Limb (tissue), 2 donors: ENCODE results near the gene SLC6A8.

Source experiments
- DNase-seq, 2 donors: peaks; one replicate each; pipeline ENCODE4 v3.0.0-alpha.2; 2016; ENCODE audit errors: extremely low spot score in 2 of 2

Gene SLC6A8

GRCh38 chrX:153687121-153688039, at the start of gene SLC6A8:
SLC6A8 (plus strand) TSS chrX:153687926; CDS start chrX:153688575, 649 bp downstream.
- peak; percentile 47 to 86 for DNase-seq

- DNase-seq = no peak
These were observed 49.7 kb upstream of the SLC6A8 start for GRCh38 chrX:153638041-153638371.

GRCh38 chrX:153638436-153639176, 49.1 kb upstream of the SLC6A8 start:
- DNase-seq = no peak

GRCh38 chrX:153639177-153640044, 48.3 kb upstream of the SLC6A8 start:
- DNase-seq = no peak

GRCh38 chrX:153640045-153640686, 47.6 kb upstream of the SLC6A8 start:
- no peak for DNase-seq

GRCh38 chrX:153640736-153641575, 46.8 kb upstream of the SLC6A8 start:
- no peak for DNase-seq

GRCh38 chrX:153641627-153642026, 46.1 kb upstream of the SLC6A8 start:
- no peak for DNase-seq

- DNase-seq = peak in 1 of 2 donors; percentile 37
These were observed 45.6 kb upstream of the SLC6A8 start for GRCh38 chrX:153642051-153642654.

GRCh38 chrX:153642655-153643430, 44.9 kb upstream of the SLC6A8 start:
- DNase-seq = no peak

GRCh38 chrX:153643431-153644351, 44.0 kb upstream of the SLC6A8 start:
- peak in 1 of 2 donors; percentile 44 for DNase-seq

GRCh38 chrX:153644356-153645125, 43.2 kb upstream of the SLC6A8 start:
- no peak for DNase-seq

GRCh38 chrX:153645151-153645550, 42.6 kb upstream of the SLC6A8 start:
- DNase-seq = no peak

- DNase-seq = no peak
These were observed 41.7 kb upstream of the SLC6A8 start for GRCh38 chrX:153645921-153646488.

GRCh38 chrX:153646620-153647373, 40.9 kb upstream of the SLC6A8 start, which contains the start of gene DUSP9:
DUSP9 (plus strand) TSS chrX:153647203; CDS start chrX:153647954, 751 bp downstream.
- peak in 1 of 2 donors; percentile 59 for DNase-seq

GRCh38 chrX:153647461-153648357, 40.0 kb upstream of the SLC6A8 start:
- no peak for DNase-seq
